Stimulated activated CD4-positive, alpha-beta T cell treated with anti-CD3 and anti-CD28 coated beads, TNF-alpha, amount 100 ng/mL, for 48 hours (primary cell): Measurements from ENCODE around the gene LCE1D.

Experiments used
- DNase-seq, 3 donors: peaks; one replicate each; pipeline ENCODE4 v3.0.0-alpha.2; 2020; ENCODE audit warnings: low read depth in 3 of 3

LCE1D gene, protein sequence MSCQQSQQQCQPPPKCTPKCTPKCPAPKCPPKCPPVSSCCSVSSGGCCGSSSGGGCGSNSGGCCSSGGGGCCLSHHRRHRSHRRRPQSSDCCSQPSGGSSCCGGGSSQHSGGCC

DNA sequence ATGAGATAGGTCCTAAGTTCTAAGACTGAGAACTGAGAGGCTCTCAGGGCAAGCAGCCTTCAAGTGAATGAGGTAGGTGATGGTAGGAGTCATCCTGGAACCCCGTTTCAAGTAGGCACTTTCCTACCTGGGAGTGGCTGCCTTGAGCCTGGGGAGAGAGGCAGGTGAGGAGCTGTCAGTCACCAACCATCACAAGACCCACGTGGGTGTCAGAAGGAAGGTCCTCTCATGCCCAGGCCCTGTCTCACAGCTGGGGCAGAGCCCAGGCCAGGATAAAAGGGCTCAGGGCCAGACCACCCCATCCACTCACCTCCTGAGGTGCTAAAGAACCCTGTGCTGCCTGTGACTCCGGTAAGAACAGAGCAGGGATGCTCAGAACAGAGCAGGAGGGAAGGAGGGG lies at the start of gene LCE1D:
LCE1D (plus strand) TSS at position 301 of the 400 bp plus-strand sequence. CDS start 1,074 bp downstream, outside the sequence.
- DNase-seq: no peak

DNA sequence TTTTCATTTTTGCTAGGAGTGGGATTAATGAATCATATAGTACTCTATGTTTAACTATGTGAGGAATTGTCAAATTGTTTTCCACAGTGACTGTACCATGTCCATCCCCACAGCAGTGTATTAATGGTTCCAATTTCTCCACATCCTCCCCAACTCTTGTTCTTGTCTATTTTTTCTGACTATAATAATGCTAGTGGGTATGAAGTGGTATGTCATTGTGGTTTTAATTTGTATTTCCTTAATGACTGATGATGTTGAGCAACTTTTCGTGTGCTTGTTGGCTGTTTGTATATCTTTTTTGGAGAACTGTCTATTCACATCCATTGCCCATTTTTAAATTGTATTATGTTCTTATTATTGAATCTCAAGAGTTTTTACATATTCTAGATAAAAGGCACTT lies 48.7 kb upstream of the LCE1D start:
- DNase-seq: no peak

DNA sequence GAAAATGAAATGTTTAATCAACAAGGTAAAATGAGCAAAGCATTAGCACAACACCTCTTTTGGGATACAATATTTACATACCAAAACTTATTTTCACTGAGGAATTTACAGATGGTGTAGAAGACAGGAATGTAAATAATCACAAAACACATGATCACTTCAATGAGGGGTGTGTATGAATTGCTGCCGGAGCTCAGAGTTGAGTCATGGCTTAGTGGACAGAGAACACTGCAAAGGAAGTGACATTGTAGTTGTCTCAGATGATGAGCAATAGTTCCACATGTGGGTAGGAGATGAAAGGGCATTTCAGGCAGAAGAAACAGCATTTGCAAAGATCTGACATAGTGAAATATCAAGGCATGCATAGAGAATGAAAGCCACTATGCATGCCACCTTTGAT lies 44.3 kb upstream of the LCE1D start:
- no peak for DNase-seq

DNA sequence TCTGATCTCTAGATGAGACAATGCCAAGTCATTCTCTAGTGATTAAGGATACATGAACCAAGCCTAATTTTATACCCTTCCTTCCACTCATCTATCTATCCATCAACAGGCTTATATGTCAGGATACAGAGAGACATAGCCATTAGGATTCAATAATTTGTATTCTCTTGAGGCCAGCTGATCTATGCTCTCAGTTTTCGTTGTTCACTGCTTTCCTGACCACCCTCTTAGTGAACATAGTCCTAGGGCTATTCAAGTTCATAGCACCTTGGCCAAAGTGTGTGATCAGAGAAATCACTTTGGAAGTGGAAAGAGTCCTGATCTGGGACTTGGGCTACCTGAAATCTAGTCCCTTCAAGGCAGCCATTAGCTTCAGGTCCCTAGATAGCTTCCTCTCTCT lies 42.9 kb upstream of the LCE1D start:
- no peak for DNase-seq

DNA sequence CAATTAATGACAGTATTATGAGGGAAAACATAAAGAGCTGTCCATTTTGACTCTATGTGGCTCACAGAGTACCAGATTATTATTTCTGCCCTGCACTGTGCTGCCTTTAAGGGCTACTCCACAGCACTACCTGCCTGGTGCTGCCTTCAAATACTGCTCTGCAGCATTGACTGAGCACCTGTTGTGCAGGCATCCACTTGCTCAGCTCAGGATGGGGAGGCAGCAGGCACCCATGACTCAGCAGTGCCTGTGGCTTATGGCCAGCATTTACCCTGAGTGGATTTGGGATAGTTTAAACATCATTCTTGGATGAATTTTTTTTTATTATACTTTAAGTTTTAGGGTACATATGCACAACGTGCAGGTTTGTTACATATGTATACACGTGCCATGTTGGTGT lies 39.6 kb upstream of the LCE1D start:
- DNase-seq: no peak

DNA sequence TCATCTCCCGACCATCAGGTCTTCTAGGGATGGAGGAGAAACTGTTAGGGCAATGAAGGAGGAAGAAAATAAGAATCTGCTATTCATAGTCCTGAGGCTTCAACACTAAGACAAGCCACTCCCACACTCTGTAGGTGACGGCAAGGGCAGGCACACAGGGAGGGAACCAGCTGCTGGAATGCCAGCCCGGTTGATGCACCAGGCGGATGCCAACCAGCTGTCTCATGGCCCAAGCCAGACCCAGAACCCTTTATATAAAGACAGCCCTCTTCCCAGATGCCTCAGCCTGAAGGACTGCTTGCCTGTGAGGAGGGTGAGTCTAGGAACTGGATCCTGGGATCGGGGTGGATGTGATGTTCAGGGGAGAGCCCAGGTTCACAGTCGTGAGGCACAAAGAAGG lies 38.8 kb upstream of the LCE1D start, which contains the start of gene KPRP:
KPRP (plus strand) TSS at position 279 of the 400 bp plus-strand sequence. CDS start 1,564 bp downstream, outside the sequence.
- no peak for DNase-seq

DNA sequence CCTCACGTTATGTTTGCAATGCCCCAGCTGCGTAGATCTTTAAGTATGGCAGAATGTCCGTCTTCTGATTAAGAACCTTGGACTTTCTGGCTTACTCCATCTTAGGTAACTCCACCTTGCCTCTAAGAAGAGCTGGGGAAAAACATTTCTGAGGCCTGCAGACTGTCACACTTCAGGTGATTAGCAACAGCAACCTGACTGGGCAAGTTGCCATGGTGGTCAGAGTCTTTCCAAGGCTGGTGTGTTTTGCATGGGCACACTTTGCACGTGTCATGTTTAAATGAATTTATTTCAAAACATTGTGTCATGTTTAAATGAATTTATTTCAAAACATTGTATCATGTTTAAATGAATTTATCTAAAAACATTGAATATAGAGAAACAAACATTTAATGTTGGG lies 37.9 kb upstream of the LCE1D start:
- DNase-seq: no peak

DNA sequence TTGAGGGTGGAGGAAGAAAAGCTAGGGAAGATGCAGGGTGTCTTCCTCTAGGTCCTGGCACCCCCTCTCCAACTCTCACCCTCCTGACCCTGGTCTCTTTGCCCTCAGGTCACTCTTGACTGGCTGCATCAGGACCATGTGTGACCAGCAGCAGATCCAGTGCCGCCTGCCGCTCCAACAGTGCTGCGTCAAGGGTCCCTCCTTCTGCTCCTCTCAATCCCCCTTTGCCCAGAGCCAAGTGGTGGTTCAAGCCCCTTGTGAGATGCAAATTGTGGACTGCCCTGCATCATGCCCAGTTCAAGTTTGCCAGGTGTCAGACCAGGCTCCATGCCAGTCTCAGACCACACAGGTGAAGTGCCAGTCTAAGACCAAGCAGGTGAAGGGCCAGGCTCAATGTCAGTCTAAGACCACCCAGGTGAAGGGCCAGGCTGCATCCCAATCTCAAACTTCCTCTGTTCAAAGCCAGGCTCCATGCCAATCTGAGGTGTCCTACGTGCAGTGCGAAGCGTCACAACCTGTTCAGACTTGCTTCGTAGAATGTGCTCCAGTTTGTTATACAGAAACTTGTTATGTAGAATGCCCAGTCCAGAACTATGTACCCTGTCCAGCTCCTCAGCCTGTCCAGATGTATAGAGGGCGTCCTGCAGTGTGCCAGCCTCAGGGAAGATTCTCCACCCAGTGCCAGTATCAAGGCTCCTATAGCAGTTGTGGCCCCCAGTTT lies 36.9 kb upstream of the LCE1D start:
- no peak for DNase-seq

DNA sequence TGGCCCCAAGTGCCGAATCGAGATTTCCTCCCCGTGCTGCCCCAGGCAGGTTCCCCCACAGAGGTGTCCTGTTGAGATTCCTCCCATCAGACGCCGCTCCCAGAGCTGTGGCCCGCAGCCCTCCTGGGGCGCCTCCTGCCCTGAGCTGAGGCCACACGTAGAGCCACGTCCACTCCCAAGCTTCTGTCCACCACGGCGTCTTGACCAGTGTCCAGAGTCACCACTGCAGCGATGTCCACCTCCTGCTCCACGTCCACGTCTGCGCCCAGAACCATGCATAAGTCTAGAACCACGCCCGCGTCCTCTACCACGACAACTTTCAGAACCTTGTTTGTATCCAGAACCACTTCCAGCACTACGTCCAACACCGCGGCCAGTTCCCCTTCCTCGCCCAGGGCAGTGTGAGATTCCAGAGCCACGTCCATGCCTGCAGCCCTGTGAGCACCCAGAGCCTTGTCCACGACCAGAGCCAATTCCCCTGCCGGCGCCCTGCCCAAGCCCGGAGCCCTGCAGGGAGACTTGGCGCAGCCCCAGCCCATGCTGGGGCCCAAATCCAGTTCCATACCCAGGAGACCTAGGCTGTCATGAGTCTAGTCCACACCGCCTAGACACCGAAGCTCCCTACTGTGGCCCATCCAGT lies 35.9 kb upstream of the LCE1D start:
- no peak for DNase-seq

DNA sequence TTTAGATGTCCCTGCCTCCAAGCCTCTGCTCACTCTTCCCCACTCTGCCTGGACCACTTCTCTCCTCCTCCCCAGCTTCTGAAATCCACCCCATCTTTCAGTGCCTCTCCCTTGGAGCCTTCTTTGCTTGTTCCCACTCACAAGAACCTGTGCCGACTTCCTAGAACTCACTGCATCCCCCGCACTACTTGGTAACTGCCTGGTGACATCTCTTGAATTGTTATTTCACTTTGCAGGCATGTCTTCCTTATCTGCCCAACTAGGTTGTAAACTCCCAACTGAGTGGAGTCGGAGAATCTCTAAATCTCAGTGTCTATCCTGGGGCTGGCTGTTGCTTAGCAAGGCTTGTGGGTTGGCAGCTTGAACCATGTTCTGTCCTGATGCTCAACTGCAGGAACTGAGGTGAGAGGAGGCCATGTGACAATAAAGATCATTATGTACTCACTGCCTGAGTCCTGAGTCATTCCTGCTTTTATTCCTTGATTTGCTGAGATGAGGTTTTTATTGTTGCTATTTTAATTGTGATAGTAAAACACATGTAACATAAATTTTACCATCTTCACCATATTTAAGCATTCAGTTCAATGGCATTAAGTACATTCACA lies 34.8 kb upstream of the LCE1D start:
- no peak for DNase-seq

DNA sequence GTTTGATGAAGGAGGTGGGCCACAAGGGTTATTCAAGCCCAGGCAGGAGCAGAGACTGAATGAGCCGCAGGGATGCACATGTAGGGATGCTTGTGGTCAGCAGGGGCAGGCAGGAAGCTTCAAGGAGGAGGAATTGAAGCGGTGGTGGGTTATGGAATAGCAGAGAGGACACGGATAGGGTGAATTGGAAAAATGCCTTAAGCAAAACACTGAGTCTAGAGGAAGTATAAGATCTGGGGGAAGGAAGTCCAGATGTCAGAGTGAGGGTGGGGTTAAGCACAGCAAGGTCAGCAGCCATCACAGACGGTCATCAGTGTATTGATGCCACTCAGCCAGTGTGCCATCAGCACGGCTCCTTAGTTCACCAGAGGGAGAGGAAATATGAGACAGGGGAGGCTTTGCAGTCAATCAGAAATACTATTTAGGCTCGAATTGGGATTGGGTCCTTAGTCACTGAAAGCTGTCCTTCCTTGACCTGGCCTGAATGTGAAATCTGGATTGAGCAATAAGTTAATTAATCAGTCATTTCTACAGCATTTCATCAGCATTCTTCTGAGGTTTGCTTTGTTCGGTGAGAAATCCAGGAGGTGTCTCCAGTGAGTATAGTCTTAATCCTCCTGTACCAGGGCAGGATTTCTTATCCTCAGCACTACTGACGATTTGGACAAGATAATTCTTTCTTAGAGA lies 27.5 kb upstream of the LCE1D start:
- no peak for DNase-seq

DNA sequence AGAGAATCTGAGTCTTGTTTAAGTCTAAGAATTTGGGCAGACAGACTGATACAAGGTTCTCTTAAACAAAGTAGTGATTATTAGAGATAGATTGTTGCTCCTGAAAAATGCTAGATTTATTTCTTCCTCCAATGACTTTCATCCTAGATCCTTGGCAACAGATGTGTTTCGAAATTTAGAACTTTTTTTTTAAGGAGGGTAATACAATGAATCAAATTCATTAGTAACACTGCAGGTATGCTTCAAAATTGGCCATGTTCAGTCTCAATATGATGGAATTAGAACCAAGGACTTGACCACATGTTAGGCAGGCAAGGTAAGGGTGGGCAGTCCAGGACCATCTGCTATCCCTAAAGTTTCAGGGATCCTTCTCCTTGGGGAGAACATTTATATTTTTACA lies 26.1 kb upstream of the LCE1D start:
- no peak for DNase-seq

DNA sequence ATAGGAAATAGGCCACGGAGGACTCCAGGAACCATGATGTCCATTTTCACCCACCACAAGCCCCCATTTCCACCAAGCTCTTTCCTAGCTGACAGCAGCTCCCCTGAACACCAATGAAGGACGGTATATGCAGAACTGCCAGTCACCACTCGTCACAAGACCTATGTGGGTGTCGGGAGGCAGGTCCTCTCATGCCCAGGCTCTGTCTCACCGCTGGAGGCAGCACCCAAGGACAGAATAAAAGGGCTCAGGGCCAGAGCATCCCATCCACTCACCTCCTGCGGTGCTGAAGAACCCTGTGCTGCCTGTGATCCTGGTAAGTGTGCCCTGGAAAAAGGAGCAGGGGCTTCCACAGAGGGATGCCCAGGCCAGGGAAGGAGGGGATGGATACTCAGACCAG lies 21.6 kb upstream of the LCE1D start, which contains the start of gene LCE1F:
LCE1F (plus strand) TSS at position 266 of the 400 bp plus-strand sequence. CDS start 1,232 bp downstream, outside the sequence.
- no peak for DNase-seq

DNA sequence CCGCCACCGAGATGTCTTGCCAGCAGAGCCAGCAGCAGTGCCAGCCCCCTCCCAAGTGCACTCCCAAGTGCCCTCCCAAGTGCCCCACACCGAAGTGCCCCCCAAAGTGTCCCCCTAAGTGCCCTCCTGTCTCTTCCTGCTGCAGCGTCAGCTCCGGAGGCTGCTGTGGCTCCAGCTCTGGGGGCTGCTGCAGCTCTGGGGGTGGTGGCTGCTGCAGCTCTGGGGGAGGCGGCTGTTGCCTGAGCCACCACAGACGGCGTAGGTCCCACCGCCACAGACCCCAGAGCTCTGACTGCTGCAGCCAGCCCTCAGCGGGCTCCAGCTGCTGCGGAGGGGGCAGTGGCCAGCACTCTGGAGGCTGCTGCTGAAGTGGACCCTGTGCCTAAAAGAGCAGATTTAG lies 20.2 kb upstream of the LCE1D start:
- no peak for DNase-seq

DNA sequence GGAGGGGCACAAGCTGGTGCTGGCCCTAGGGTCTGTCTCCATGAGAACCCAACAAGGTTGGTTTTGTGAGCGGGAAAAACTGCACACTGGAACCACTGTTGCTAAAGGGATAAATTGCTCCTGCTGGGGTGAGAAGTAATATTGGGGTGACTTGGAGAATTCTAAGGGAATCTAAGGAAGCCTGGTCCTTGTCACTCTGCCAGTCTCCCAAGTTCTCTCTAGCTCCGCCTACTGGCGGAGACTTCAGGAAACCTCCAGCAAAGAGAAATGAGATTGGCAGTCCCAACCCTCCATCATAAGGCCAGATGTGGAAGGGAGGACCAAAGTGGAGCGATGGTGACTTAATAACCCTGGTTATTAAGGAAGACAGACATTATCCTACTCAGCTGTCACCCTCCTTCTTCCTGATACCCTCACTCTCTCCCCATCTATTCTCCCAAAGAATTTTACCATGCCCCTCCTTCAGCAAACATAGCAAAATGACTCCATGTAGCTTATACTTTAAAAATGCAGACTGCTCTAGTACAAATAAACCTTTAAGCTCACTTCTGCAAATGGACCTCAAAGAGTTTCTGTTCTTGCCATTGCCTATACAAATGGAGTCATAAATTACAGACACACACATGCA lies 18.9 kb upstream of the LCE1D start:
- DNase-seq: no peak

DNA sequence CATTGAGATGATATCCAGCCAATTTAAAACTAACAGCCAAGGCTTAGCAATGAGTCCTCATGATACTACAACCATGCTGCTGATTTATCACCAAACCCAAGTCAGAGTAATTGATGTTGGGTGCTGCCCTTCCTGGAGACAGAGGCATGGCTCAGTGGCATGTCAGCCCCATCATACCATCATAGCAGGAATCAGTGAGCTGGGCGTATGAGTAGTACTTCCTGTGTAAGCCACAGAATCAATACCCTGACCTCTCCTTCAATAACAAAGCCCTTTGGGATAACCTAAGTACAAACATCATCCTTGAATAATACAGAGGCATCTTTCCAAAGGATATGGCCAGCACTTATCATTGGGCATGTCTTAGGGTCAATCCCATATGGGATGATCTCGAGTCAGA lies 13.4 kb upstream of the LCE1D start:
- DNase-seq: no peak

DNA sequence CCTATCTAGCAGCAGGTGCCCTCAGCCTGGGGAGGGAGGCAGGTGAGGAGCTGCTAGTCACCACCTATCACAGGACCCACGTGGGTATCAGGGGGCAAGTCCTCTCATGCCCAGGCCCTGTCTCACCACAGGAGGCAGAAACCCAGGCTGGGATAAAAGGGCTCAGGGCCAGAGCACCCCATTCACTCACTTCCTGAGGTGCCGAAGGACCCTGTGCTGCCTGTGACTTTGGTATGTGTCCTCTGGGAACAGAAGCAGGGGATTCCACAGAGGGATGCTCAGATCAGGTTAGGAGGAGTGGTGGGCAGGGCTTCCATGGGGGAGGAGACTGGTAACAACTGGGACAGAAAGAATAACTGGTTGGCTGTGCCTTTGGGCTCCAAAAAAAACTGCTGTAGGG lies 10.4 kb upstream of the LCE1D start, which contains the start of gene LCE1E:
LCE1E (plus strand) TSS at position 181 of the 400 bp plus-strand sequence. CDS start 1,043 bp downstream, outside the sequence.
- no peak for DNase-seq

DNA sequence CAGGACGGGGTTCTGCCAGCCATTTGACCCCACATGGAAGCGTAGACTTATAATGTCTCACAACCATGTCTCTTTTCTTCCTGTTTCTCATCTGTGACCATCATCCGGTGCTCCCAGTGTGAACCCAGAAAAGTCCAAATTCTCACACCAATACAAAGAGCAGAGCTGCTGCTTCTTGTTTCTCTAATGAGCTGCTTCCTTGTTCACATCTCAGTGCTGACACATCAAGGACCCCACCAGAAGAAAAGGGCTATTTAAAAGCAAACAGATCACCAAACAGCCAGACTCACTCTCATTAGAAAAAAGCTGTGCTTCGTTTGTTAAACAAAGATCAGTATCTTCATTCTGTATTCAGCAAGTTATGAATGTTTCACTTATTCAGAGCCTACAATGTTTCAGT lies 835 bp upstream of the LCE1D start:
- DNase-seq: no peak

DNA sequence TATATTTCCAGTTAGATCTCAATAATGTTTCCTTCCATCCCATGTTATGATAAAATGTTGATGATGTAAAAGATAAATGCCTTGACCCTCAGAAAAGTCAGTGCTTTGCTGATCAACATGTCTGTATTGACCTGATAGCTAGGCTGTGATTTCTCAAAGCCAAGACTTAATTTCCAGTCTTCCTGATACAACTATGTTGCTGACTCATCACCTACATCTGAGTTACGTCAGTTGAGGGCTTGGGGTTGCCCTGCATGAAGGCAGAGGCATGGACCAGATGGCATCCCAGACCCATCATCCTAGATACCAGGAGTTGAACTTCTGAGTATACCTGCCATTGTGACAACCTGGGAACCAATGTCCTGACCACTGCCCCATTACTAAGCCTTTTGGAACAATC lies 4.8 kb downstream of the LCE1D start:
- DNase-seq: no peak

DNA sequence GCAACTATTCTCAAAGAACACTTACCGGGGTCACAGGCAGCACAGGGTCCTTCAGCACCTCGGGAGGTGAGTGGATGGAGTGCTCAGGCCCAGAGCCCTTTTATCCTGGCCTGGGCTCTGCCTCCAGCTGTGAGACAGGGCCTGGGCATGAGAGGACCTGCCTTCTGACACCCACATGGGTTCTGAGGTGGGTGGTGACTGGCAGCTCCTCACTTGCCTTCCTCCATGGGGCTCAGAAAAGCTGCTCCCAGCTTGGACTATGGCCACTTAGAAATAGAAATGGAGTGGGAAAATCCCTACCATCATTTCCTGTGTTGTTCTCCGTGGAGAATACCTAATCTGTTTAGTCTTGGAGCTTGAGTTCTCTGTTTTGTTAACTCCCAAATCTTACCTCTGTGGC lies 10.1 kb downstream of the LCE1D start, which contains the start of gene LCE1C:
LCE1C (minus strand) TSS at position 76 of the 400 bp plus-strand sequence. CDS start 1,173 bp downstream, outside the sequence.
- DNase-seq: no peak

DNA sequence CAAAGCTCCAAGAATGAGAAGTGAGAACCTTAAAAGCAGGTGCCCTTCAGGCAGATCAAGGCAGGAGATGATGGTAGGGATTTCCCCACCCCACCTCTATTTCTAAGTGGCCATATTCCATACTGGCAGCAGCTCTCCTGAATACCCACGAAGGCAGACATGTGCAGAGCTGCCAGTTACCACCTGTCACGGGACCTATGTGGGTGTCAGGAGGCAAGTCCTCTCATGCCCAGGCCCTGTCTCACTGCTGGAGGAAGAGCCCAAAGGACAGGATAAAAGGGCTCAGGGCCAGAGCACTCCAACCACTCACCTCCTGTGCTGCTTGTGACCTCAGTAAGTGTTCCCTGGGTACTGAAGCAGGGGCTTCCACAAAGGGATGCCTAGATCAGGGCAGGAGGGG lies 14.5 kb downstream of the LCE1D start:
- no peak for DNase-seq
